ACHN (cell line): ENCODE measurements around the gene APLP1.
A peak's percentile ranks its signal among the peaks of the same experiment; 100 is the strongest.
"Not testable (repeated sequence)": the region's sequence is repeated elsewhere in the genome, so short reads cannot be mapped to it uniquely, and the experiment has no call there.

Source experiments
- DNase-seq: peaks from one replicate; pipeline ENCODE4 v3.0.0-alpha.2; 2015
- in situ Hi-C: cut with HindIII; loops from 2 replicates; pipeline ENCODE4 v1.10.0; 2017; ENCODE audit warnings: low sequenced_read_pairs, low pct_ligation_motif_present, low pct_unique_long_range_greater_than_20kb

Gene APLP1

GRCh38 chr19:35872180-35872579 lies 3.8 kb downstream of the APLP1 start:
- in situ Hi-C loops = no loop called here
- DNase-seq = no peak

- no peak for DNase-seq
- in situ Hi-C loops = no loop called here
Measured at GRCh38 chr19:35874392-35874930, 6.1 kb downstream of the APLP1 start.

GRCh38 chr19:35879068-35879467 lies 10.7 kb downstream of the APLP1 start:
- in situ Hi-C loops = no loop called here

GRCh38 chr19:35879770-35880317 lies 11.5 kb downstream of the APLP1 start:
- in situ Hi-C loops = no loop called here
- DNase-seq = peak; percentile 87

More at GRCh38 chr19:35879068-35879467, 10.7 kb downstream of the APLP1 start:
- no peak for DNase-seq

- peak; percentile 69 for DNase-seq
- in situ Hi-C loops = no loop called here
Measured at GRCh38 chr19:35882114-35882832, 13.9 kb downstream of the APLP1 start.

- in situ Hi-C loops = no loop called here
Measured at GRCh38 chr19:35883882-35884281, 15.5 kb downstream of the APLP1 start.

GRCh38 chr19:35885225-35885738 lies 16.9 kb downstream of the APLP1 start:
- in situ Hi-C loops = no loop called here
- no peak for DNase-seq

More at GRCh38 chr19:35883882-35884281, 15.5 kb downstream of the APLP1 start:
- no peak for DNase-seq

GRCh38 chr19:35885904-35886303 lies 17.5 kb downstream of the APLP1 start:
- DNase-seq = no peak
- in situ Hi-C loops = no loop called here

- in situ Hi-C loops = no loop called here
- DNase-seq = no peak
Measured at GRCh38 chr19:35887197-35887596, 18.8 kb downstream of the APLP1 start.

- in situ Hi-C loops = no loop called here
- DNase-seq = no peak
Measured at GRCh38 chr19:35888398-35888797, 20.0 kb downstream of the APLP1 start.

- no peak for DNase-seq
- in situ Hi-C loops = no loop called here
Measured at GRCh38 chr19:35889370-35890112, 21.2 kb downstream of the APLP1 start.

- in situ Hi-C loops = no loop called here
- DNase-seq = no peak
Measured at GRCh38 chr19:35890113-35890650, 21.8 kb downstream of the APLP1 start.

- in situ Hi-C loops, DNase-seq: not testable (repeated sequence)
Measured at GRCh38 chr19:35891819-35892218, 23.4 kb downstream of the APLP1 start.

- DNase-seq = no peak
- in situ Hi-C loops = no loop called here
Measured at GRCh38 chr19:35894342-35894741, 26.0 kb downstream of the APLP1 start.

GRCh38 chr19:35895911-35896642 lies 27.7 kb downstream of the APLP1 start:
- in situ Hi-C loops = no loop called here
- DNase-seq = no peak

- no peak for DNase-seq
- in situ Hi-C loops = no loop called here
Measured at GRCh38 chr19:35896643-35897040, 28.3 kb downstream of the APLP1 start.

GRCh38 chr19:35897706-35898451 lies 29.5 kb downstream of the APLP1 start:
- in situ Hi-C loops = no loop called here

GRCh38 chr19:35898499-35898809 lies 30.1 kb downstream of the APLP1 start:
- in situ Hi-C loops = no loop called here
- no peak for DNase-seq

More at GRCh38 chr19:35897706-35898451, 29.5 kb downstream of the APLP1 start:
- no peak for DNase-seq
